Trophoblast cell (in vitro differentiated cells and primary cell): ENCODE data around the gene MAGIX.

Experiments used
- DNase-seq, 2 donors: peaks; one replicate each; pipeline ENCODE4 v3.0.0-alpha.2; 2016
- H2AFZ ChIP-seq: 2 replicates; pipeline ENCODE4 v1.6.1; 2013; ENCODE audit warnings: low read length, moderate library complexity, mild to moderate bottlenecking; ENCODE audit not compliant: insufficient read depth, poor library complexity
- H2AK5ac ChIP-seq: 2 replicates; pipeline ENCODE4 v1.6.1; 2013; ENCODE audit warnings: mild to moderate bottlenecking, low read length
- H2BK120ac ChIP-seq: 2 replicates; pipeline ENCODE4 v1.6.1; 2013; ENCODE audit warnings: low read length, mild to moderate bottlenecking, moderate library complexity; ENCODE audit not compliant: insufficient read depth, poor library complexity
- H2BK12ac ChIP-seq: 2 replicates; pipeline ENCODE4 v1.6.1; 2013; ENCODE audit warnings: mild to moderate bottlenecking, low read length, moderate library complexity
- H2BK5ac ChIP-seq: 2 replicates; pipeline ENCODE4 v1.6.1; 2013; ENCODE audit warnings: low read length, low read depth, moderate library complexity, mild to moderate bottlenecking; ENCODE audit not compliant: poor library complexity
- H3K14ac ChIP-seq: 2 replicates; pipeline ENCODE4 v1.6.1; 2013; ENCODE audit warnings: mild to moderate bottlenecking, low read length
- H3K18ac ChIP-seq: 2 replicates; pipeline ENCODE4 v1.6.1; 2013; ENCODE audit warnings: mild to moderate bottlenecking, low read length
- H3K23ac ChIP-seq: 2 replicates; pipeline ENCODE4 v1.6.1; 2013; ENCODE audit warnings: low read length
- H3K27ac ChIP-seq: 2 replicates; pipeline ENCODE4 v1.5.1; 2013; ENCODE audit warnings: low read depth, mild to moderate bottlenecking, inconsistent platforms, low read length, moderate library complexity
- H3K27me3 ChIP-seq: 2 replicates; pipeline ENCODE4 v1.6.1; 2013; ENCODE audit warnings: inconsistent platforms, mild to moderate bottlenecking, low read length, moderate library complexity; ENCODE audit not compliant: insufficient read depth
- H3K36me3 ChIP-seq, 2 experiments: 1 replicate in 1 of 2; 2 replicates in 1 of 2; pipeline ENCODE4 v1.6.1; 2013; ENCODE audit warnings: low read length in 2 of 2, mild to moderate bottlenecking in 2 of 2, moderate library complexity in 1 of 2; ENCODE audit not compliant: insufficient read depth in 2 of 2, control insufficient read depth in 1 of 2
- H3K4ac ChIP-seq: 2 replicates; pipeline ENCODE4 v1.6.1; 2013; ENCODE audit warnings: low read depth, mild to moderate bottlenecking, low read length, moderate library complexity
- H3K4me1 ChIP-seq, 2 experiments: 1 replicate in 1 of 2; 2 replicates in 1 of 2; pipeline ENCODE4 v1.6.1; 2013; ENCODE audit warnings: low read length in 2 of 2, mild to moderate bottlenecking in 2 of 2, moderate library complexity in 1 of 2; ENCODE audit not compliant: insufficient read depth in 2 of 2, control insufficient read depth in 1 of 2
- H3K4me2 ChIP-seq: 2 replicates; pipeline ENCODE4 v1.6.1; 2013; ENCODE audit warnings: inconsistent platforms, mild to moderate bottlenecking, low read length, moderate library complexity
- H3K4me3 ChIP-seq: 2 replicates; pipeline ENCODE4 v1.5.1; 2013; ENCODE audit warnings: mild to moderate bottlenecking, low read depth, low read length, inconsistent platforms
- H3K79me1 ChIP-seq: one replicate; pipeline ENCODE4 v1.6.1; 2013; ENCODE audit warnings: low read length
- H3K79me2 ChIP-seq: 2 replicates; pipeline ENCODE4 v1.6.1; 2013; ENCODE audit warnings: low read length, mild to moderate bottlenecking; ENCODE audit not compliant: control insufficient read depth, insufficient read depth, poor library complexity
- H3K9ac ChIP-seq: 2 replicates; pipeline ENCODE4 v1.6.1; 2013; ENCODE audit warnings: mild to moderate bottlenecking, low read length
- H3K9me3 ChIP-seq: 2 replicates; pipeline ENCODE4 v1.6.1; 2013; ENCODE audit warnings: low read depth, mild to moderate bottlenecking, control low read depth, inconsistent platforms, low read length; ENCODE audit not compliant: insufficient read depth
- H4K12ac ChIP-seq: 2 replicates; pipeline ENCODE4 v1.6.1; 2013; ENCODE audit warnings: low read depth, mild to moderate bottlenecking, low read length, moderate library complexity
- H4K8ac ChIP-seq: 2 replicates; pipeline ENCODE4 v1.6.1; 2013; ENCODE audit warnings: low read depth, mild to moderate bottlenecking, low read length, moderate library complexity
- H4K91ac ChIP-seq: one replicate; pipeline ENCODE4 v1.6.1; 2013; ENCODE audit warnings: low read depth, mild to moderate bottlenecking, low read length, moderate library complexity
- WGBS: extraction: QIAGEN DNeasy Blood & Tissue Kit; methylation state at CpG from one replicate; pipeline ENCODE4 v1.1.7; 2013; ENCODE audit warnings: missing lambda C conversion rate; ENCODE audit not compliant: insufficient read length, insufficient coverage; ENCODE audit errors: extremely low coverage; 5-methylcytosine and 5-hydroxymethylcytosine counted together

The MAGIX gene

DNA sequence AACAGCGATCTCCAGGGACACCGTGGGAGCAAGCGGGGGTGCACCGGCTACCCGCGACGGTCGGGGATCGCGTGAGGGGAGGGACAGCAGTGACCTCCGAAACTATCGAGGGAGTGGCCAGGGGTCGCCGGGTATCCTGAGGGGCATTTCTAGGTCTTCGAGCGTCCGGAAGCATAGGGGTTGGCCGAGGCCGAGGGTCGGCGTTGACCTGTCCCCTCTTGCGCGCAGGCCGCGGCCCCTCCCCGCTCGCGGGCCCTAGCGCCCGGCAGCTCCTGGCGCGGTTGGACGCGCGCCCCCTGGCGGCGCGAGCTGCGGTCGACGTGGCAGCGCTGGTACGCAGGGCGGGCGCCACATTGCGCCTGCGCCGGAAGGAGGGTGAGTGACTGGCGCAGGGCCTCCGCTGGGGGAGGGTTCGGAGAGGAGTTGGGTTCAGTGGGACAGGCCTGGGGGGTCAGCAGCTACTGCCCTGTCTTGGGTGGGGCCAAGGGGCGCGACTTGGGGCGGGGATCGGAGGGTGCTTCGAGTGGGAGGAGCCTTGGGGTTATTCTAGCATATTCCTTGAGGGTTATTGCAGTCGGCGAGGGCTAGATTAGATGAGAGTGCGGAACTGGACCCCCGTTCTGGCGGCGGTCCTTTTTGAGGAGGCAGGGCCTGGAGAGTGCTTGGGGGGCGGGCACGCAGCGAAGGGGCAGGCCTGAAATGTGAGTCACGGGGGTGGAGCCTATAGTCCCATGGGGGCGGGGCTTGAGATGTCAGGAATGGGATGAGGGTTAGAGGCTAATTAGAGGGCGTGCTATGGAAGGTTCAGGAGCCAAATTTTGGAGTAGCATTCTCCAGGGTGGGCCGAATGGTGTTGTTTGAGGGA lies 1.2 kb downstream of the MAGIX start:
- peak overlapping the region; percentile 49 for H2BK5ac ChIP-seq
- no peak overlapping the region for H3K23ac ChIP-seq
- WGBS = no CpG with 5 or more reads among the region's 69 CpGs

GRCh38 chrX:49164589-49165360 lies 2.2 kb downstream of the MAGIX start:
- H3K9me3 ChIP-seq = peaks cover 2% of the 10 kb centered on the region

More for the DNA sequence above, 1.2 kb downstream of the MAGIX start:
- Histone ChIP-seq H3K36me3 (peaks cover 0 to 2% of the 10 kb centered on the region in 2 experiments), H2BK120ac (peak overlapping the region; percentile 73), H3K4me2 (peak overlapping the region; percentile 60), H3K14ac (peak overlapping the region; percentile 75), H2AK5ac (no peak overlapping the region), H3K79me1 (peaks cover 9% of the 10 kb centered on the region), H3K4me1 (peaks cover 13 to 17% of the 10 kb centered on the region in 2 experiments), H3K27ac (peak overlapping the region; percentile 11), H3K18ac (peak overlapping the region; percentile 65), H4K8ac (peak overlapping the region; percentile 97), H3K4me3 (peak overlapping the region; percentile 53), H2AFZ (peak overlapping the region; percentile 83), H3K4ac (peak overlapping the region; percentile 69), H3K9me3 (peaks cover 2% of the 10 kb centered on the region), H3K27me3 (no peaks in the 10 kb centered on the region), H4K12ac (peak overlapping the region; percentile 87), H2BK12ac (no peak overlapping the region), H3K9ac (peak overlapping the region; percentile 53), H4K91ac (peak overlapping the region; percentile 57), H3K79me2 (peaks cover 3% of the 10 kb centered on the region)
- peak; percentile 79 to 86 for DNase-seq

GRCh38 chrX:49165901-49166881 lies 3.6 kb downstream of the MAGIX start:
- Histone ChIP-seq H3K27me3 (no peaks in the 10 kb centered on the region), H3K4me1 (peaks cover 13 to 17% of the 10 kb centered on the region in 2 experiments), H2BK120ac (no peak overlapping the region), H2AFZ (peak overlapping the region; percentile 39), H3K18ac (no peak overlapping the region), H2BK5ac (no peak overlapping the region), H3K4ac (no peak overlapping the region), H3K23ac (no peak overlapping the region), H4K8ac (peak overlapping the region; percentile 15), H3K9me3 (peaks cover 2% of the 10 kb centered on the region), H2AK5ac (no peak overlapping the region), H3K27ac (no peak overlapping the region), H2BK12ac (no peak overlapping the region), H3K14ac (no peak overlapping the region), H3K79me1 (peaks cover 9% of the 10 kb centered on the region), H3K4me3 (no peak overlapping the region), H3K9ac (no peak overlapping the region), H3K79me2 (peaks cover 3% of the 10 kb centered on the region), H3K36me3 (peaks cover 0 to 2% of the 10 kb centered on the region in 2 experiments), H4K12ac (peak overlapping the region; percentile 77), H3K4me2 (peak overlapping the region; percentile 68), H4K91ac (no peak overlapping the region)
- no CpG with 5 or more reads among the region's 61 CpGs for WGBS
- no peak for DNase-seq

More at GRCh38 chrX:49164589-49165360, 2.2 kb downstream of the MAGIX start:
- no peak overlapping the region for H4K8ac ChIP-seq
- peaks cover 13 to 17% of the 10 kb centered on the region in 2 experiments for H3K4me1 ChIP-seq
- no peak for DNase-seq
- H3K9ac ChIP-seq = no peak overlapping the region
- H3K18ac ChIP-seq = no peak overlapping the region
- no peak overlapping the region for H2BK5ac ChIP-seq
- H4K91ac ChIP-seq = no peak overlapping the region
- H4K12ac ChIP-seq = no peak overlapping the region
- H2AFZ ChIP-seq = no peak overlapping the region
- H3K79me2 ChIP-seq = peaks cover 3% of the 10 kb centered on the region
- no peak overlapping the region for H2AK5ac ChIP-seq
- no peak overlapping the region for H3K4ac ChIP-seq
- H3K79me1 ChIP-seq = peaks cover 9% of the 10 kb centered on the region
- no peak overlapping the region for H2BK12ac ChIP-seq
- no peak overlapping the region for H3K27ac ChIP-seq
- no CpG with 5 or more reads among the region's 31 CpGs for WGBS
- peaks cover 0 to 2% of the 10 kb centered on the region in 2 experiments for H3K36me3 ChIP-seq
- no peak overlapping the region for H3K23ac ChIP-seq
- H3K4me3 ChIP-seq = no peak overlapping the region
- H3K4me2 ChIP-seq = no peak overlapping the region
- H3K14ac ChIP-seq = no peak overlapping the region
- no peak overlapping the region for H2BK120ac ChIP-seq
- H3K27me3 ChIP-seq = no peaks in the 10 kb centered on the region
